ENCODE data around the gene FFAR2. TPM values are rescaled to one million over a fixed set of nuclear protein-coding genes. Genes with fewer than 3 reads are reported as not detected.

Gene FFAR2
- total and polyA plus RNA-seq, 2 donors from 2014 or later: 0.22 TPM; not detected in 1

Other genes starting within 250 kb of the FFAR2 start
- gene FAM187B, start 219.5 kb upstream of the FFAR2 start, total RNA-seq: not detected
- not detected for gene FAM187B, start 219.5 kb upstream of the FFAR2 start, polyA plus RNA-seq (ENCODE audit: insufficient read depth, low read depth, low replicate concordance)
- 87.2 TPM for gene LSR, start 199.3 kb upstream of the FFAR2 start, total RNA-seq
- 37.9 TPM for gene LSR, start 199.3 kb upstream of the FFAR2 start, polyA plus RNA-seq (ENCODE audit: insufficient read depth, low read depth, low replicate concordance)
- gene USF2, start 179.3 kb upstream of the FFAR2 start, total RNA-seq: 118 TPM
- gene USF2, start 179.3 kb upstream of the FFAR2 start, polyA plus RNA-seq (ENCODE audit: insufficient read depth, low read depth, low replicate concordance): 82.8 TPM
- 1.3 TPM for gene HAMP, start 165.7 kb upstream of the FFAR2 start, total RNA-seq
- 1.1 TPM for gene HAMP, start 165.7 kb upstream of the FFAR2 start, polyA plus RNA-seq (ENCODE audit: insufficient read depth, low read depth, low replicate concordance)
- gene MAG, start 156.1 kb upstream of the FFAR2 start, total RNA-seq: 1.1 TPM
- gene MAG, start 156.1 kb upstream of the FFAR2 start, polyA plus RNA-seq (ENCODE audit: insufficient read depth, low read depth, low replicate concordance): 0.41 TPM
- 15.4 TPM for gene CD22, start 119.1 kb upstream of the FFAR2 start, total RNA-seq
- 0.82 TPM for gene CD22, start 119.1 kb upstream of the FFAR2 start, polyA plus RNA-seq (ENCODE audit: insufficient read depth, low read depth, low replicate concordance)
- not detected for gene FFAR1, start 100.4 kb upstream of the FFAR2 start, total RNA-seq
- gene FFAR1, start 100.4 kb upstream of the FFAR2 start, polyA plus RNA-seq (ENCODE audit: insufficient read depth, low read depth, low replicate concordance): not detected
- gene FFAR3, start 89.8 kb upstream of the FFAR2 start, total RNA-seq: not detected
- not detected for gene FFAR3, start 89.8 kb upstream of the FFAR2 start, polyA plus RNA-seq (ENCODE audit: insufficient read depth, low read depth, low replicate concordance)
- gene GPR42, start 77.2 kb upstream of the FFAR2 start, total RNA-seq: not detected
- not detected for gene GPR42, start 77.2 kb upstream of the FFAR2 start, polyA plus RNA-seq (ENCODE audit: insufficient read depth, low read depth, low replicate concordance)
- gene KRTDAP, start 42.2 kb downstream of the FFAR2 start, total RNA-seq: not detected
- gene KRTDAP, start 42.2 kb downstream of the FFAR2 start, polyA plus RNA-seq (ENCODE audit: insufficient read depth, low read depth, low replicate concordance): not detected
- 150 TPM for gene DMKN, start 65.4 kb downstream of the FFAR2 start, total RNA-seq
- 137 TPM for gene DMKN, start 65.4 kb downstream of the FFAR2 start, polyA plus RNA-seq (ENCODE audit: insufficient read depth, low read depth, low replicate concordance)
- gene SBSN, start 80.1 kb downstream of the FFAR2 start, total RNA-seq: not detected
- gene SBSN, start 80.1 kb downstream of the FFAR2 start, polyA plus RNA-seq (ENCODE audit: insufficient read depth, low read depth, low replicate concordance): not detected
- not detected for gene GAPDHS, start 85.2 kb downstream of the FFAR2 start, total RNA-seq
- gene GAPDHS, start 85.2 kb downstream of the FFAR2 start, polyA plus RNA-seq (ENCODE audit: insufficient read depth, low read depth, low replicate concordance): not detected
- gene TMEM147, start 97.4 kb downstream of the FFAR2 start, total RNA-seq: 76.9 TPM
- 233 TPM for gene TMEM147, start 97.4 kb downstream of the FFAR2 start, polyA plus RNA-seq (ENCODE audit: insufficient read depth, low read depth, low replicate concordance)
- gene ATP4A, start 115.4 kb downstream of the FFAR2 start, total RNA-seq: not detected
- gene ATP4A, start 115.4 kb downstream of the FFAR2 start, polyA plus RNA-seq (ENCODE audit: insufficient read depth, low read depth, low replicate concordance): not detected
- gene PMIS2, start 137.9 kb downstream of the FFAR2 start, total RNA-seq: not detected
- gene PMIS2, start 137.9 kb downstream of the FFAR2 start, polyA plus RNA-seq (ENCODE audit: insufficient read depth, low read depth, low replicate concordance): not detected
- 15.9 TPM for gene HAUS5, start 164.5 kb downstream of the FFAR2 start, total RNA-seq
- gene HAUS5, start 164.5 kb downstream of the FFAR2 start, polyA plus RNA-seq (ENCODE audit: insufficient read depth, low read depth, low replicate concordance): 6.8 TPM
- 77.6 TPM for gene RBM42, start 180.8 kb downstream of the FFAR2 start, total RNA-seq
- gene RBM42, start 180.8 kb downstream of the FFAR2 start, polyA plus RNA-seq (ENCODE audit: insufficient read depth, low read depth, low replicate concordance): 78.1 TPM
- gene ETV2, start 193.5 kb downstream of the FFAR2 start, total RNA-seq: 0.38 TPM
- 3.3 TPM for gene ETV2, start 193.5 kb downstream of the FFAR2 start, polyA plus RNA-seq (ENCODE audit: insufficient read depth, low read depth, low replicate concordance)
- gene COX6B1, start 200.1 kb downstream of the FFAR2 start, total RNA-seq: 323 TPM
- gene COX6B1, start 200.1 kb downstream of the FFAR2 start, polyA plus RNA-seq (ENCODE audit: insufficient read depth, low read depth, low replicate concordance): 1,951 TPM
- not detected for gene UPK1A, start 218.3 kb downstream of the FFAR2 start, total RNA-seq
- 0.32 TPM for gene UPK1A, start 218.3 kb downstream of the FFAR2 start, polyA plus RNA-seq (ENCODE audit: insufficient read depth, low read depth, low replicate concordance)